Stimulated activated naive B cell treated with anti-CD40 and anti-IgM and Interleukin-4, amounts not matched to agents 10 μg/mL and 1 μg/mL and 100 μg/mL, for 72 hours (primary cell): ENCODE results near the gene IFI44L.

Source experiments
- ATAC-seq, 2 donors: fragments of 150-1000 bp; cut with Tn5 transposase; replicated peaks; 2 replicates each; pipeline ENCODE4 v1.10.0; 2021; ENCODE audit warnings: moderate library complexity in 1 of 2
- DNase-seq: peaks from one replicate; pipeline ENCODE4 v3.0.0; 2021
- H3K27ac Mint-ChIP-seq: one replicate; pipeline ENCODE4 v1.8.0; 2022; ENCODE audit warnings: mild to moderate bottlenecking, mixed read lengths
- H3K27me3 Mint-ChIP-seq, 2 donors: one replicate each; pipeline ENCODE4 v1.8.0; 2022; ENCODE audit warnings: mixed read lengths in 2 of 2
- H3K36me3 Mint-ChIP-seq, 2 donors: one replicate each; pipeline ENCODE4 v1.8.0; 2022; ENCODE audit warnings: mixed read lengths in 2 of 2, mild to moderate bottlenecking in 1 of 2
- H3K4me1 Mint-ChIP-seq, 2 donors: one replicate each; pipeline ENCODE4 v1.8.0; 2022; ENCODE audit warnings: mixed read lengths in 2 of 2, mild to moderate bottlenecking in 1 of 2
- H3K4me3 Mint-ChIP-seq, 2 donors: one replicate each; pipeline ENCODE4 v1.8.0; 2022; ENCODE audit warnings: mild to moderate bottlenecking in 2 of 2, mixed read lengths in 2 of 2, moderate library complexity in 1 of 2
- H3K9me3 Mint-ChIP-seq, 2 donors: one replicate each; pipeline ENCODE4 v1.8.0; 2022; ENCODE audit warnings: mixed read lengths in 2 of 2, mild to moderate bottlenecking in 1 of 2

Gene IFI44L

DNA sequence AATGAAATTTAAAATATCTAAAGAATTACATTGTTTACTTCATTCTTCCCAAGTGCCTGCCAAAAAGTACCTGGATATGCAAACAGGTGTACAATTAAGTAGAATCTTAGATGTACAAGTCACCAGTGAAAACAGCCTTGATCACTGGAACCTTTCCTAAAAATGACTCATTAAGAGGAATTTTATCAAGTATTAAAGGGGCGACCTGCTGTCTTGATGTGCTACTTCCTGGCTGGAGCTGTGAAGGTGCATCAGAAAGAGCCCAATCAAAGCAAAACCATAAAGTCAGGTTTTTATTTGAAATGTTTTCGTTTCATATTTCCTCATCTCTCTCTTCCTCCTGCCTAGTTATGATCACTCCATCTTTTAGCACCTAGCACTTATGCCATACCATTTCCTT is 62.8 kb downstream of the IFI44L start:
- H3K27me3 Mint-ChIP-seq: peaks cover 0 to 5% of the 10 kb centered on the region in 2 donors
- ATAC-seq (no peak), DNase-seq (no peak)
- H3K4me1 Mint-ChIP-seq: peaks cover 1 to 4% of the 10 kb centered on the region in 2 donors
- H3K27ac Mint-ChIP-seq: no peak overlapping the region
- H3K36me3 Mint-ChIP-seq: no peaks in the 10 kb centered on the region
- no peaks in the 10 kb centered on the region for H3K9me3 Mint-ChIP-seq
- H3K4me3 Mint-ChIP-seq: no peak overlapping the region

DNA sequence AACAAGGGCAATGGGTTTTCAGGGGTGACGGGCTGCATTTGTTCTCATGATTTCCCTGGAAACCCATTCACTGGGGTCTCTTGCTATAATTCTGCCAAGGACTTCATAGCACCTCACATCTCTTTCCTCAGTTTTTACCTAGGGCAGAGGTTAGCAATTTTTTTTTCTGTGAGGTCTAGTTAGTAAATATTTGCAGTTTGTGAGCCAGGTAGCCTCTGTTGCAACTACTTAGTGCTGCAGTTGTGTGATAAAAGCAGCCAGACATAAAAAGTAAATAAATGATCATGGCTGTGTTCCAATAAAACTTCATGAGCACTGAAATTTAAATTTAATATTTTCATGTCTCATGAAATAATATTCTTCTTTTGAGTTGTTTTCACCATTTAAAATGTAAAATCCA is 67.1 kb downstream of the IFI44L start:
- H3K36me3 Mint-ChIP-seq: no peaks in the 10 kb centered on the region
- H3K27me3 Mint-ChIP-seq: peaks cover 6 to 8% of the 10 kb centered on the region in 2 donors
- DNase-seq: no peak
- no peaks in the 10 kb centered on the region for H3K9me3 Mint-ChIP-seq
- H3K4me1 Mint-ChIP-seq: no peaks in the 10 kb centered on the region
- no peak for ATAC-seq
- H3K4me3 Mint-ChIP-seq: no peak overlapping the region
- H3K27ac Mint-ChIP-seq: no peak overlapping the region

DNA sequence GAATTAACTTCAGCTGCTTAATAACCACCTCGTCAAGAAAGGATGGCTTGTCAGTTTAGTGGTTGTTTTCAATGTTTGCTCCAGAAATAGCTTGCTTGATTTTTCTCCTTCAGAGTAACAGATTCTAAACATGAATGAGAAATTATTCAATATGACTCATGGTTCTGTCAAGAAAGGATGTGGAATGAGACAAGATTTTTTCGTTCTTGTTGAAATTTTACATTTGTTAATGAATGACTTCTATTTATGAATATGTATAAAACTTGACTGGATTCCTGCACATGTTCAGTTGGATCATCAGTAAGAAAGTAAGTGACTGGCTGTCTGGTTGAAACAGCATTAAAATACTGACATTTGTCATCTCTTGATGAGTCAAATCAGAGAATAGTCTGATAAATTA is 67.7 kb downstream of the IFI44L start:
- Mint-ChIP-seq H3K4me3 (no peak overlapping the region), H3K27ac (no peak overlapping the region), H3K9me3 (no peaks in the 10 kb centered on the region), H3K4me1 (no peaks in the 10 kb centered on the region), H3K27me3 (peaks cover 6 to 8% of the 10 kb centered on the region in 2 donors), H3K36me3 (no peaks in the 10 kb centered on the region)
- DNase-seq: no peak
- no peak for ATAC-seq

DNA sequence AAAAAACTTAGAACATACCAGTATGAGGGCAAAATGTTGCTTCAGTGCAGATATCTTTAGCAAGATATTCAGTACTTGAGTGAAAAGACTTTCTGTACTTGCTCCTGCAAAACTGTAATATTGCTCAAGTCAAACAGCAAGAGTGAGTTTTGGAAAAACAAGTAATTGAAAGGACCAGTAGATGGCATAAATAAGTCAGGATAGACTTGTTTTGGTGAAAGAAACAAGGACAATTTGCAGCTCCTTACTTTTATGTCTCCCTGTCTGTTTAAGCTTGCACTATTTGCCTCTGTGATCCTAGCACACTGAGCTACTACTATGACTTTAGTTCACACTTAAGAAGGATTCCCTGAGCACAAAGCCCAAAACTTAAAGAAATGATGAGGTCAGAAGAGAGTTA is 68.4 kb downstream of the IFI44L start:
- DNase-seq: no peak
- ATAC-seq: no peak
- no peaks in the 10 kb centered on the region for H3K4me1 Mint-ChIP-seq
- no peaks in the 10 kb centered on the region for H3K36me3 Mint-ChIP-seq
- no peak overlapping the region for H3K4me3 Mint-ChIP-seq
- peaks cover 6 to 8% of the 10 kb centered on the region in 2 donors for H3K27me3 Mint-ChIP-seq
- no peak overlapping the region for H3K27ac Mint-ChIP-seq
- H3K9me3 Mint-ChIP-seq: no peaks in the 10 kb centered on the region

DNA sequence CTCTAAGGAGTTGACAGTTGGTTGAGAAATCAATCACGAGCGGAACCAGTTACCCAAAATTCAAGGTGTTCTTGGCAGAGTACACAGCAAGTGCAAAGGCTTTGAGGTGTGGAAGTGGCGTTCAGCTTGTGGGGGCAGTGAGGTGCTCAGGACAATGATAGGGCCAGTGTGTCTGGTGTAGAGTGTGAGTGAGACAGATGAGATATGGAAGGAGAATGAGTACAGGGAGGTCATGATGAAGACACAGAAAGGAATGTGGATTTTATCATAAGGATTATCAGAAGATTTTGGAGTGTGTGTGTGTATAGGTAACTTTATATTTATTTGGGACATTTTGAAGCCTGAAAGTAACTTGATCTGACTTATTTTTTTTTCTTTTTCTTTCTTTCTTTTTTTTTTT is 70.3 kb downstream of the IFI44L start:
- Mint-ChIP-seq H3K9me3 (no peaks in the 10 kb centered on the region), H3K27ac (no peak overlapping the region), H3K4me3 (no peak overlapping the region), H3K4me1 (no peaks in the 10 kb centered on the region), H3K27me3 (peaks cover 3 to 6% of the 10 kb centered on the region in 2 donors), H3K36me3 (no peaks in the 10 kb centered on the region)
- DNase-seq (no peak), ATAC-seq (no peak)

DNA sequence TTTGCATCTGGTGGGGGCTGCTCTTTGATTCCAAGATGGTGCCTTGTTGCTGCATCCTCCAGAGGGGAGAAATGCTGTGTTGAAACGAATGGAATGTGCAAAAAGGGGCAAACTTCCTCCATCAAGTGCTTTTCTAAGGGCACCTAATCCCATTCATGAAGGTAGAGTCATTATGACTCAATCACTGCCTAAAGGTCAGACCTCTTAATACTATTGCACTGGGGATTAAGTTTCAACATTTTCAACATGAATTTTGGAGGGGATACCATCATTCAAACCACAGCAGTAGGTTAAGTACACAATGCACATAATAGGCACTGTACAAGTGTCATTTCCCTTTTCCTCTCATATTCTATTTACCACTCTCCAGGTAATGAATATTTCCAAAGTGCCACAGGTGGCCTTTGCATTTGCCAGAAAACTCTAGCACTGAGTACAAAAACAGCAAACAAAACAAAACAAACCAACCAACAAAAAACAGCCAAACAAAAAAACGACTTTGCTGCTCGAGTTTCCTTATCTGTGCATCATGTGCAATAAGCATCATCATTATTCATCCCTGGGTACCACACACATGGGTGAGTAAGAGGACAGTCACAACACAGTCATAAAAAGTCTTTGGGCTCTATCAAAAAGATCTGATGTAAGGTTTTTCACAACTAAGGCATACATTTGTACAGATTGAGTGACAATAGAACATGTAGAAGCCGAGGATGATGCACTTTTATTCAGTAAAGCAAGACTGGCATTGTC is 71.9 kb downstream of the IFI44L start:
- Mint-ChIP-seq H3K9me3 (no peaks in the 10 kb centered on the region), H3K27me3 (peaks cover 3 to 6% of the 10 kb centered on the region in 2 donors), H3K27ac (no peak overlapping the region), H3K36me3 (no peaks in the 10 kb centered on the region), H3K4me3 (no peak overlapping the region), H3K4me1 (no peaks in the 10 kb centered on the region)
- DNase-seq: no peak
- peak in 1 of 2 donors; percentile 38 for ATAC-seq
